BLaER1 treated with 17β-estradiol and CSF1 and Interleukin-3, amounts not matched to agents 10 nM and 100 nM (cell line): ENCODE data around the gene COL23A1.

ENCODE experiments used
- H3K27ac ChIP-seq, 11 experiments: shearing (Covaris generic); formaldehyde crosslinking; 2 replicates each; pipeline ENCODE4 v1.8.1; 2022
- H3K27me3 ChIP-seq, 11 experiments: shearing (Covaris generic); formaldehyde crosslinking; 2 replicates each; pipeline ENCODE4 v1.8.1; 2022
- H3K36me3 ChIP-seq, 11 experiments: shearing (Covaris generic); formaldehyde crosslinking; 2 replicates each; pipeline ENCODE4 v1.8.1; 2022
- H3K4me1 ChIP-seq, 10 experiments: shearing (Covaris generic); formaldehyde crosslinking; 2 replicates each; pipeline ENCODE4 v1.8.1; 2022
- H3K4me2 ChIP-seq, 11 experiments: shearing (Covaris generic); formaldehyde crosslinking; 2 replicates each; pipeline ENCODE4 v1.8.1; 2022
- H3K4me3 ChIP-seq, 10 experiments: shearing (Covaris generic); formaldehyde crosslinking; 2 replicates each; pipeline ENCODE4 v1.8.1; 2022
- H3K9ac ChIP-seq, 11 experiments: shearing (Covaris generic); formaldehyde crosslinking; 2 replicates each; pipeline ENCODE4 v1.8.1; 2022
- H3K9me3 ChIP-seq, 11 experiments: shearing (Covaris generic); formaldehyde crosslinking; replicated peaks in 1 of 11; 2 replicates each; pipeline ENCODE4 v1.8.1; 2022
- H4K20me1 ChIP-seq, 11 experiments: shearing (Covaris generic); formaldehyde crosslinking; 2 replicates each; pipeline ENCODE4 v1.8.1; 2022
- Cebpa-rat ChIP-seq, 11 experiments: shearing (Covaris generic); IDR thresholded peaks; 2 replicates each; pipeline ENCODE4 v1.8.1; 2022

Gene COL23A1

GRCh38 chr5:178583279-178583678 is 6.9 kb downstream of the COL23A1 start:
- Histone ChIP-seq H3K4me1 (peaks cover 0 to 8% (median 0%) of the 10 kb centered on the region in 10 experiments; a peak in 5 of 20 replicates), H3K27ac (no peak overlapping the region), H3K36me3 (no peaks in the 10 kb centered on the region), H3K9ac (no peak overlapping the region), H3K9me3 (peaks cover 5 to 8% (median 6%) of the 10 kb centered on the region in 11 experiments; a peak in 21 of 22 replicates), H3K4me3 (no peak overlapping the region), H3K4me2 (no peak overlapping the region), H3K27me3 (peaks cover 9 to 15% (median 12%) of the 10 kb centered on the region in 11 experiments), H4K20me1 (0 out of 22 replicates have a peak, but pooled peaks cover 0 to 5% (median 0%) of the 10 kb centered on the region in 11 experiments)
- no peak for TF ChIP-seq Cebpa-rat (IDR thresholded peaks at IDR 0.05)

GRCh38 chr5:178582291-178582690 is 7.9 kb downstream of the COL23A1 start:
- H3K27ac ChIP-seq = no peak overlapping the region
- peaks cover 6 to 13% (median 9%) of the 10 kb centered on the region in 11 experiments; a peak in 21 of 22 replicates for H3K9me3 ChIP-seq
- H3K36me3 ChIP-seq = no peaks in the 10 kb centered on the region
- no peak overlapping the region for H3K9ac ChIP-seq
- H3K27me3 ChIP-seq = peaks cover 0 to 6% (median 2%) of the 10 kb centered on the region in 11 experiments; a peak in 11 of 22 replicates
- no peaks in the 10 kb centered on the region for H4K20me1 ChIP-seq
- H3K4me1 ChIP-seq = no peaks in the 10 kb centered on the region; a peak in 1 of 20 replicates
- no peak for TF ChIP-seq Cebpa-rat (IDR thresholded peaks at IDR 0.05)
- H3K4me2 ChIP-seq = no peak overlapping the region
- H3K4me3 ChIP-seq = no peak overlapping the region

- H3K9me3 ChIP-seq = peaks cover 12 to 20% (median 16%) of the 10 kb centered on the region in 11 experiments; a peak in 21 of 22 replicates
- H4K20me1 ChIP-seq = no peaks in the 10 kb centered on the region
- H3K4me2 ChIP-seq = no peak overlapping the region
- H3K27me3 ChIP-seq = no peaks in the 10 kb centered on the region
- no peaks in the 10 kb centered on the region for H3K36me3 ChIP-seq
- H3K27ac ChIP-seq = no peak overlapping the region
- H3K9ac ChIP-seq = no peak overlapping the region
- TF ChIP-seq Cebpa-rat (IDR thresholded peaks at IDR 0.05) = no peak
- no peak overlapping the region for H3K4me3 ChIP-seq
- no peaks in the 10 kb centered on the region; a peak in 1 of 20 replicates for H3K4me1 ChIP-seq
Observed at GRCh38 chr5:178581621-178582020, 8.6 kb downstream of the COL23A1 start.

- Histone ChIP-seq H3K27ac (no peak overlapping the region), H3K9me3 (peaks cover 12 to 25% (median 22%) of the 10 kb centered on the region in 11 experiments; a peak in 21 of 22 replicates), H3K4me2 (no peak overlapping the region), H3K36me3 (no peaks in the 10 kb centered on the region), H3K4me3 (no peak overlapping the region), H4K20me1 (no peaks in the 10 kb centered on the region), H3K9ac (no peak overlapping the region), H3K27me3 (no peaks in the 10 kb centered on the region), H3K4me1 (no peaks in the 10 kb centered on the region)
- TF ChIP-seq Cebpa-rat (IDR thresholded peaks at IDR 0.05) = no peak
Observed at GRCh38 chr5:178580271-178580955, 9.8 kb downstream of the COL23A1 start.

- no peaks in the 10 kb centered on the region for H3K36me3 ChIP-seq
- H3K4me3 ChIP-seq = no peak overlapping the region
Observed at GRCh38 chr5:178577944-178578343, 12.2 kb downstream of the COL23A1 start.

GRCh38 chr5:178577376-178577839 is 12.8 kb downstream of the COL23A1 start:
- Histone ChIP-seq H3K4me3 (no peak overlapping the region), H3K27me3 (no peaks in the 10 kb centered on the region), H3K9ac (no peak overlapping the region), H3K27ac (no peak overlapping the region), H4K20me1 (no peaks in the 10 kb centered on the region), H3K4me1 (no peaks in the 10 kb centered on the region), H3K36me3 (no peaks in the 10 kb centered on the region), H3K9me3 (peaks cover 15 to 30% (median 27%) of the 10 kb centered on the region in 11 experiments; a peak in 21 of 22 replicates), H3K4me2 (no peak overlapping the region)
- TF ChIP-seq Cebpa-rat (IDR thresholded peaks at IDR 0.05) = no peak

More at GRCh38 chr5:178577944-178578343, 12.2 kb downstream of the COL23A1 start:
- Histone ChIP-seq H3K9me3 (peaks cover 10 to 25% (median 22%) of the 10 kb centered on the region in 11 experiments; a peak in 21 of 22 replicates), H3K27me3 (no peaks in the 10 kb centered on the region), H4K20me1 (no peaks in the 10 kb centered on the region), H3K4me2 (no peak overlapping the region), H3K27ac (no peak overlapping the region), H3K4me1 (no peaks in the 10 kb centered on the region), H3K9ac (no peak overlapping the region)
- TF ChIP-seq Cebpa-rat (IDR thresholded peaks at IDR 0.05) = no peak

GRCh38 chr5:178576591-178577351 is 13.4 kb downstream of the COL23A1 start:
- no peak for TF ChIP-seq Cebpa-rat (IDR thresholded peaks at IDR 0.05)
- Histone ChIP-seq H3K4me1 (no peaks in the 10 kb centered on the region), H3K27ac (no peak overlapping the region), H3K27me3 (no peaks in the 10 kb centered on the region), H3K9me3 (peaks cover 22 to 36% (median 32%) of the 10 kb centered on the region in 11 experiments), H3K36me3 (no peaks in the 10 kb centered on the region), H3K4me2 (no peak overlapping the region), H3K9ac (no peak overlapping the region), H3K4me3 (no peak overlapping the region), H4K20me1 (no peaks in the 10 kb centered on the region)

- TF ChIP-seq Cebpa-rat (IDR thresholded peaks at IDR 0.05) = no peak
- H3K4me3 ChIP-seq = no peak overlapping the region
- no peak overlapping the region for H3K4me2 ChIP-seq
- H3K27ac ChIP-seq = no peak overlapping the region
- peaks cover 22 to 59% (median 36%) of the 10 kb centered on the region in 11 experiments for H3K9me3 ChIP-seq
- H4K20me1 ChIP-seq = no peaks in the 10 kb centered on the region
- peaks cover 0 to 6% (median 0%) of the 10 kb centered on the region in 10 experiments; a peak in 2 of 20 replicates for H3K4me1 ChIP-seq
- no peaks in the 10 kb centered on the region for H3K27me3 ChIP-seq
- no peaks in the 10 kb centered on the region for H3K36me3 ChIP-seq
- H3K9ac ChIP-seq = no peak overlapping the region
Observed at GRCh38 chr5:178573216-178573615, 17.0 kb downstream of the COL23A1 start.

GRCh38 chr5:178572617-178573016 is 17.6 kb downstream of the COL23A1 start:
- H3K4me1 ChIP-seq = peaks cover 0 to 6% (median 0%) of the 10 kb centered on the region in 10 experiments; a peak in 2 of 20 replicates
- H3K4me2 ChIP-seq = no peak overlapping the region
- H3K27me3 ChIP-seq = no peaks in the 10 kb centered on the region
- no peaks in the 10 kb centered on the region for H4K20me1 ChIP-seq
- H3K9ac ChIP-seq = no peak overlapping the region
- no peak overlapping the region for H3K27ac ChIP-seq
- TF ChIP-seq Cebpa-rat (IDR thresholded peaks at IDR 0.05) = no peak
- H3K9me3 ChIP-seq = peaks cover 22 to 56% (median 34%) of the 10 kb centered on the region in 11 experiments
- H3K36me3 ChIP-seq = no peaks in the 10 kb centered on the region
- no peak overlapping the region for H3K4me3 ChIP-seq
